ENCODE data around the gene RGL1. TPM values are rescaled to one million over a fixed set of nuclear protein-coding genes. Genes with fewer than 3 reads are reported as not detected.

RGL1 gene
- total and polyA plus RNA-seq, 9 of the 15 experiments (the other 6 are each of a cell fraction or from before 2014, with no cell fraction given) = under 0.01 to 0.07 (median 0.04) TPM

DNA sequence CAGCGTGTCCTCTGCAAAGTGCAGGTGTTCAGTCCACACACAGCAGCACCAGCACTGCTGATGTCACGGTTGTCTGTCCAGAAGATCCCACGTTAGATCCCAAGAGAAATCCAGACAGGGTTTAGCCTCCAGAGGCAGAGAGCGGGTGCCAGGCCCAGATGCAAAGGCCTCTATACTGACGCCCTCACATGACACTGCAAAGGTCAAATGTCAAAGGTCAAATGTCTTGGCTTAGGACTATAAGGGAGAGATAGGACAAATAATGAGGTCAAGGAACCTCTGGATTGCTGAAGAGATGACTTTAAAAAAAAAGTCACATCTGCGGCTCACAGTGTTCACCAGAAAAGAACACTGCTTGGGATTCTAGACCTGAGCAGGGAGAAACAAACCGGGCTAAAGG is 131.1 kb downstream of the RGL1 start (continued):
- TF ChIP-seq RBM17 (IDR thresholded peaks at IDR 0.05; ENCODE audit: borderline replicate concordance, low read depth, low read length) (no peak), ZNF561 (CRISPR knock-in tag; conservative IDR thresholded peaks at IDR 0.05) (no peak), NR2C2 (CRISPR knock-in tag; IDR thresholded peaks at IDR 0.05) (peak; percentile 92), NR2C2 (tag; IDR thresholded peaks at IDR 0.05) (peak; percentile 92), KDM2B (CRISPR knock-in tag; IDR thresholded peaks at IDR 0.05) (no peak), HMG20A (CRISPR knock-in tag; conservative IDR thresholded peaks at IDR 0.05) (no peak), PTTG1 (tag; IDR thresholded peaks at IDR 0.05; ENCODE audit: low read depth) (no peak), ZNF384 (IDR thresholded peaks at IDR 0.05; ENCODE audit: low read depth, low read length) (no peak), ZNF589 (CRISPR knock-in tag; IDR thresholded peaks at IDR 0.05; ENCODE audit: low read depth) (no peak), POLR2G (IDR thresholded peaks at IDR 0.05; ENCODE audit: low read depth, low read length) (no peak), ZNF586 (CRISPR knock-in tag; conservative IDR thresholded peaks at IDR 0.05) (no peak), SMARCE1 (IDR thresholded peaks at IDR 0.05) (no peak), NR2C1 (IDR thresholded peaks at IDR 0.05) (peak; percentile 96), NR2C1 (tag; IDR thresholded peaks at IDR 0.05) (peak; percentile 97), EHMT2 (IDR thresholded peaks at IDR 0.05) (no peak), EGR1 (conservative IDR thresholded peaks at IDR 0.05) (no peak), TRIM24 (IDR thresholded peaks at IDR 0.05) (no peak)
- TF ChIP-seq, protein P1, sequence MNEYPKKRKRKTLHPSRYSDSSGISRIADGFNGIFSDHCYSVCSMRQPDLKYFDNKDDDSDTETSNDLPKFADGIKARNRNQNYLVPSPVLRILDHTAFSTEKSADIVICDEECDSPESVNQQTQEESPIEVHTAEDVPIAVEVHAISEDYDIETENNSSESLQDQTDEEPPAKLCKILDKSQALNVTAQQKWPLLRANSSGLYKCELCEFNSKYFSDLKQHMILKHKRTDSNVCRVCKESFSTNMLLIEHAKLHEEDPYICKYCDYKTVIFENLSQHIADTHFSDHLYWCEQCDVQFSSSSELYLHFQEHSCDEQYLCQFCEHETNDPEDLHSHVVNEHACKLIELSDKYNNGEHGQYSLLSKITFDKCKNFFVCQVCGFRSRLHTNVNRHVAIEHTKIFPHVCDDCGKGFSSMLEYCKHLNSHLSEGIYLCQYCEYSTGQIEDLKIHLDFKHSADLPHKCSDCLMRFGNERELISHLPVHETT (CRISPR knock-in tag; conservative IDR thresholded peaks at IDR 0.05 in 1 of 2, IDR thresholded peaks at IDR 0.05 in 1 of 2) = no peak
- TF ChIP-seq, protein P2, sequence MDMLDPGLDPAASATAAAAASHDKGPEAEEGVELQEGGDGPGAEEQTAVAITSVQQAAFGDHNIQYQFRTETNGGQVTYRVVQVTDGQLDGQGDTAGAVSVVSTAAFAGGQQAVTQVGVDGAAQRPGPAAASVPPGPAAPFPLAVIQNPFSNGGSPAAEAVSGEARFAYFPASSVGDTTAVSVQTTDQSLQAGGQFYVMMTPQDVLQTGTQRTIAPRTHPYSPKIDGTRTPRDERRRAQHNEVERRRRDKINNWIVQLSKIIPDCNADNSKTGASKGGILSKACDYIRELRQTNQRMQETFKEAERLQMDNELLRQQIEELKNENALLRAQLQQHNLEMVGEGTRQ (CRISPR knock-in tag; IDR thresholded peaks at IDR 0.05) = 0 out of 2 replicates have a peak, but pooled peaks have one; percentile 25
- TF ChIP-seq, protein P3, sequence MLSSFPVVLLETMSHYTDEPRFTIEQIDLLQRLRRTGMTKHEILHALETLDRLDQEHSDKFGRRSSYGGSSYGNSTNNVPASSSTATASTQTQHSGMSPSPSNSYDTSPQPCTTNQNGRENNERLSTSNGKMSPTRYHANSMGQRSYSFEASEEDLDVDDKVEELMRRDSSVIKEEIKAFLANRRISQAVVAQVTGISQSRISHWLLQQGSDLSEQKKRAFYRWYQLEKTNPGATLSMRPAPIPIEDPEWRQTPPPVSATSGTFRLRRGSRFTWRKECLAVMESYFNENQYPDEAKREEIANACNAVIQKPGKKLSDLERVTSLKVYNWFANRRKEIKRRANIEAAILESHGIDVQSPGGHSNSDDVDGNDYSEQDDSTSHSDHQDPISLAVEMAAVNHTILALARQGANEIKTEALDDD (IDR thresholded peaks at IDR 0.05) = no peak
- TF ChIP-seq, protein P4, sequence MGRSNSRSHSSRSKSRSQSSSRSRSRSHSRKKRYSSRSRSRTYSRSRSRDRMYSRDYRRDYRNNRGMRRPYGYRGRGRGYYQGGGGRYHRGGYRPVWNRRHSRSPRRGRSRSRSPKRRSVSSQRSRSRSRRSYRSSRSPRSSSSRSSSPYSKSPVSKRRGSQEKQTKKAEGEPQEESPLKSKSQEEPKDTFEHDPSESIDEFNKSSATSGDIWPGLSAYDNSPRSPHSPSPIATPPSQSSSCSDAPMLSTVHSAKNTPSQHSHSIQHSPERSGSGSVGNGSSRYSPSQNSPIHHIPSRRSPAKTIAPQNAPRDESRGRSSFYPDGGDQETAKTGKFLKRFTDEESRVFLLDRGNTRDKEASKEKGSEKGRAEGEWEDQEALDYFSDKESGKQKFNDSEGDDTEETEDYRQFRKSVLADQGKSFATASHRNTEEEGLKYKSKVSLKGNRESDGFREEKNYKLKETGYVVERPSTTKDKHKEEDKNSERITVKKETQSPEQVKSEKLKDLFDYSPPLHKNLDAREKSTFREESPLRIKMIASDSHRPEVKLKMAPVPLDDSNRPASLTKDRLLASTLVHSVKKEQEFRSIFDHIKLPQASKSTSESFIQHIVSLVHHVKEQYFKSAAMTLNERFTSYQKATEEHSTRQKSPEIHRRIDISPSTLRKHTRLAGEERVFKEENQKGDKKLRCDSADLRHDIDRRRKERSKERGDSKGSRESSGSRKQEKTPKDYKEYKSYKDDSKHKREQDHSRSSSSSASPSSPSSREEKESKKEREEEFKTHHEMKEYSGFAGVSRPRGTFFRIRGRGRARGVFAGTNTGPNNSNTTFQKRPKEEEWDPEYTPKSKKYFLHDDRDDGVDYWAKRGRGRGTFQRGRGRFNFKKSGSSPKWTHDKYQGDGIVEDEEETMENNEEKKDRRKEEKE (IDR thresholded peaks at IDR 0.05; ENCODE audit: borderline replicate concordance in 1 of 2, control insufficient read depth in 1 of 2, low read depth in 2 of 2, low read length in 1 of 2) = no peak
- TF ChIP-seq, protein P5, sequence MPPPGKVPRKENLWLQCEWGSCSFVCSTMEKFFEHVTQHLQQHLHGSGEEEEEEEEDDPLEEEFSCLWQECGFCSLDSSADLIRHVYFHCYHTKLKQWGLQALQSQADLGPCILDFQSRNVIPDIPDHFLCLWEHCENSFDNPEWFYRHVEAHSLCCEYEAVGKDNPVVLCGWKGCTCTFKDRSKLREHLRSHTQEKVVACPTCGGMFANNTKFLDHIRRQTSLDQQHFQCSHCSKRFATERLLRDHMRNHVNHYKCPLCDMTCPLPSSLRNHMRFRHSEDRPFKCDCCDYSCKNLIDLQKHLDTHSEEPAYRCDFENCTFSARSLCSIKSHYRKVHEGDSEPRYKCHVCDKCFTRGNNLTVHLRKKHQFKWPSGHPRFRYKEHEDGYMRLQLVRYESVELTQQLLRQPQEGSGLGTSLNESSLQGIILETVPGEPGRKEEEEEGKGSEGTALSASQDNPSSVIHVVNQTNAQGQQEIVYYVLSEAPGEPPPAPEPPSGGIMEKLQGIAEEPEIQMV (tag; conservative IDR thresholded peaks at IDR 0.05; ENCODE audit: low read depth) = no peak

Measured in K562 (cell line).